Astrocyte (in vitro differentiated cells and primary cell): ENCODE data around the gene SIGLEC8. TPM values are rescaled to one million over a fixed set of nuclear protein-coding genes. Genes with fewer than 3 reads are reported as not detected.
"Not testable (repeated sequence)": the region's sequence is repeated elsewhere in the genome, so short reads cannot be mapped to it uniquely, and the experiment has no call there.

Experiments used
- DNase-seq: peaks from one replicate; pipeline ENCODE4 v3.0.0-alpha.2; 2010; ENCODE audit warnings: low read depth
- FAIRE-seq: peaks from 2 replicates; lab custom pipeline; 2011; peaks lifted over from hg19 to GRCh38; lab: Jason Lieb, UNC
- H2AFZ ChIP-seq: 2 replicates; pipeline ENCODE4 v1.6.0; 2012; ENCODE audit warnings: low read depth, low read length, inconsistent platforms
- H3K27ac ChIP-seq: 2 replicates; pipeline ENCODE4 v1.5.1; 2011; ENCODE audit warnings: low read depth, low read length, inconsistent platforms
- H3K27me3 ChIP-seq: 2 replicates; pipeline ENCODE4 v1.6.0; 2011; ENCODE audit warnings: low read length, inconsistent platforms; ENCODE audit not compliant: insufficient read depth
- H3K36me3 ChIP-seq: 2 replicates; pipeline ENCODE4 v1.5.1; 2011; ENCODE audit warnings: low read length, inconsistent platforms; ENCODE audit not compliant: insufficient read depth
- H3K4me1 ChIP-seq: 2 replicates; pipeline ENCODE4 v1.5.1; 2011; ENCODE audit warnings: low read length, inconsistent platforms; ENCODE audit not compliant: insufficient read depth
- H3K4me2 ChIP-seq: 2 replicates; pipeline ENCODE4 v1.6.0; 2012; ENCODE audit warnings: low read length, inconsistent platforms
- H3K4me3 ChIP-seq: 2 replicates; pipeline ENCODE4 v1.5.1; 2011; ENCODE audit warnings: low read depth, mild to moderate bottlenecking, low read length, inconsistent platforms; ENCODE audit not compliant: insufficient read depth
- H3K79me2 ChIP-seq: 2 replicates; pipeline ENCODE4 v1.6.0; 2012; ENCODE audit warnings: mild to moderate bottlenecking, low read length, inconsistent platforms; ENCODE audit not compliant: insufficient read depth
- H3K9ac ChIP-seq: 2 replicates; pipeline ENCODE4 v1.6.0; 2012; ENCODE audit warnings: mild to moderate bottlenecking, low read length, inconsistent platforms
- H3K9me3 ChIP-seq: 2 replicates; pipeline ENCODE4 v1.5.1; 2012; ENCODE audit warnings: low read depth, mild to moderate bottlenecking, low read length, inconsistent platforms; ENCODE audit not compliant: insufficient read depth
- H4K20me1 ChIP-seq: 2 replicates; pipeline ENCODE4 v1.6.0; 2012; ENCODE audit warnings: low read length, inconsistent platforms; ENCODE audit not compliant: insufficient read depth
- H3K27ac Mint-ChIP-seq: one replicate; pipeline ENCODE4 v1.8.0; 2021; ENCODE audit warnings: mild to moderate bottlenecking, mixed read lengths; ENCODE audit not compliant: unreplicated experiment
- H3K27me3 Mint-ChIP-seq: one replicate; pipeline ENCODE4 v1.8.0; 2021; ENCODE audit warnings: low read depth, mixed read lengths; ENCODE audit not compliant: unreplicated experiment
- H3K36me3 Mint-ChIP-seq: one replicate; pipeline ENCODE4 v1.8.0; 2021; ENCODE audit warnings: low read depth, mixed read lengths; ENCODE audit not compliant: unreplicated experiment
- H3K4me1 Mint-ChIP-seq: one replicate; pipeline ENCODE4 v1.8.0; 2021; ENCODE audit warnings: low read depth, mixed read lengths; ENCODE audit not compliant: unreplicated experiment
- H3K4me3 Mint-ChIP-seq: one replicate; pipeline ENCODE4 v1.8.0; 2021; ENCODE audit warnings: mild to moderate bottlenecking, moderate library complexity, mixed read lengths; ENCODE audit not compliant: unreplicated experiment
- H3K9me3 Mint-ChIP-seq: one replicate; pipeline ENCODE4 v1.8.0; 2021; ENCODE audit warnings: mild to moderate bottlenecking, mixed read lengths; ENCODE audit not compliant: unreplicated experiment
- EZH2 ChIP-seq: IDR thresholded peaks from 2 replicates; pipeline ENCODE4 v1.6.1; 2012; ENCODE audit warnings: mild to moderate bottlenecking, low read length, inconsistent platforms; ENCODE audit not compliant: insufficient read depth
- total RNA-seq: library from RNA; stranded (reverse); gene quantifications from 2 replicates; pipeline ENCODE4 v1.2.1, GENCODE V29; 2021
- TF ChIP-seq, protein P1 (sequence below): IDR thresholded peaks from 2 replicates; pipeline ENCODE4 v1.5.1; 2011; ENCODE audit warnings: low read depth, mild to moderate bottlenecking, inconsistent platforms, low read length, moderate library complexity; ENCODE audit not compliant: insufficient read depth

SIGLEC8 gene
- total RNA-seq, 1 donor from 2014 or later: not detected

DNA sequence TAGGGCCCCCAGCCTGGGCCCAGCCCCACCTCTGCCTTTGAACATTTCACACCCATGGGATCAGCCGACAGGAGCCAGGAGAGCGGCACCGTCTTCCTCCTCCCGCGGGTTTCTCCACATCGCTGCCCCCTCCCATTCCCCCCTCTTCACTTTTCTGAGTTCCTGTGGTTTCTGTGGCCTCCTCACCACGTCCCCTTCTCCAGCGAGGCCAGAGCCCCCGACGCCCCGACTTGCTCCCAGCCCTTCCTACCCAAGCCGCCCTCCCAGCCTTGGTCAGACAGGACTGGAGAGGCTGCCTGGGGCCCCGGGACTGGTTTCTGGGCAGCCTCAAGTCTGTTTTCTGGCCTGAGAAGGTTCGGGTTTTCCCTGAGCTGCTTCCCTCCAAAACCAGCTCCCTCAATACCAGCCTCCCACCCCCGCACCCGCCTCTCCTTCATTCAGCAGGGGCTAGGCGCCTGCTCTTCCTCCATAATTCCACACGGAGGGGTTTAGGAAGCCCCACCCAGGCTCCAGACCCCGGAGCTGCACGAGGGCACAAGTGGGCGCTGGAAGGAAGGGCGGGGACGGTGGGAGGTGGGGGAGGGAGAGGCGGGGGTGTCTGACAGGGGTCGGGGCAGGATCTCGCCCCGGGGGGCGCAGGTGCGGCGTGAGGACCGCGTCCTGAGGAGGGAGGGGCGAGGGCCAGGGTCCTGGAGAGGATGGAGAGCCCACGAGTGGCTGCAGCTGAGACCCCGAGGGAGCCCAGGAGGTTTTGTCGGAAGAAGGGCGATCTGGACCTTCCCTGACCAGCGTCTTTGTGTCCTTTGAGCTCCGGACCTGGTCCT lies 36.8 kb downstream of the SIGLEC8 start:
- Histone ChIP-seq H3K9me3 (no peaks in the 10 kb centered on the region), H2AFZ (no peak overlapping the region), H3K27me3 (no peaks in the 10 kb centered on the region), H4K20me1 (no peaks in the 10 kb centered on the region), H3K9ac (no peak overlapping the region), H3K79me2 (no peaks in the 10 kb centered on the region), H3K4me2 (no peak overlapping the region), H3K27ac (no peak overlapping the region), H3K4me3 (no peak overlapping the region), H3K36me3 (no peaks in the 10 kb centered on the region), H3K4me1 (no peaks in the 10 kb centered on the region)
- Mint-ChIP-seq H3K27me3 (peaks cover 12% of the 10 kb centered on the region), H3K36me3 (no peaks in the 10 kb centered on the region), H3K9me3 (peaks cover 5% of the 10 kb centered on the region), H3K27ac (no peak overlapping the region), H3K4me3 (no peak overlapping the region), H3K4me1 (no peaks in the 10 kb centered on the region)
- FAIRE-seq (no peak), DNase-seq (no peak)
- TF ChIP-seq EZH2: no peak
- TF ChIP-seq, protein P1, sequence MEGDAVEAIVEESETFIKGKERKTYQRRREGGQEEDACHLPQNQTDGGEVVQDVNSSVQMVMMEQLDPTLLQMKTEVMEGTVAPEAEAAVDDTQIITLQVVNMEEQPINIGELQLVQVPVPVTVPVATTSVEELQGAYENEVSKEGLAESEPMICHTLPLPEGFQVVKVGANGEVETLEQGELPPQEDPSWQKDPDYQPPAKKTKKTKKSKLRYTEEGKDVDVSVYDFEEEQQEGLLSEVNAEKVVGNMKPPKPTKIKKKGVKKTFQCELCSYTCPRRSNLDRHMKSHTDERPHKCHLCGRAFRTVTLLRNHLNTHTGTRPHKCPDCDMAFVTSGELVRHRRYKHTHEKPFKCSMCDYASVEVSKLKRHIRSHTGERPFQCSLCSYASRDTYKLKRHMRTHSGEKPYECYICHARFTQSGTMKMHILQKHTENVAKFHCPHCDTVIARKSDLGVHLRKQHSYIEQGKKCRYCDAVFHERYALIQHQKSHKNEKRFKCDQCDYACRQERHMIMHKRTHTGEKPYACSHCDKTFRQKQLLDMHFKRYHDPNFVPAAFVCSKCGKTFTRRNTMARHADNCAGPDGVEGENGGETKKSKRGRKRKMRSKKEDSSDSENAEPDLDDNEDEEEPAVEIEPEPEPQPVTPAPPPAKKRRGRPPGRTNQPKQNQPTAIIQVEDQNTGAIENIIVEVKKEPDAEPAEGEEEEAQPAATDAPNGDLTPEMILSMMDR: no peak

DNA sequence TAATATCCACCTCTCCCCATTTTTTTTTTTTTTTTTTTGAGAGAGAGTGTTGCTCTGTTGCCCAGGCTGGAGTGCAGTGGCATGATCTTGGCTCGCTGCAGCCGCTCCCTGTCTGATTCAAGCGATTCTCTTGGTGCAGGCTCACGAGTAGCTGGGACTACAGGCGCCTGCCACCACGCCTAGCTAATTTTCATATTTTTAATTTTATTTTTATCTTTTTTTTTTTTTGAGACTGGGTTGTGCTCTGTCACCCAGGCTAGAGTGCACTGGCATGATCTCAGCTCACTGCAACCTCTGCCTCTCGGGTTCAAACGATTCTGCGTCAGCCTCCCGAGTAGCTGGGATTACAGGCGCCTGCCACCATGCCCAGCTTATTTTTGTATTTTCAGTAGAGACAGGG lies 37.7 kb downstream of the SIGLEC8 start:
- not testable (repeated sequence) for H3K27ac Mint-ChIP-seq, H4K20me1 ChIP-seq, H3K4me3 ChIP-seq, DNase-seq, H3K9ac ChIP-seq, H3K4me2 ChIP-seq, H3K9me3 Mint-ChIP-seq, H3K4me3 Mint-ChIP-seq, FAIRE-seq, H2AFZ ChIP-seq, H3K4me1 ChIP-seq, H3K4me1 Mint-ChIP-seq, H3K27me3 ChIP-seq, H3K27ac ChIP-seq, H3K36me3 ChIP-seq, H3K79me2 ChIP-seq, H3K9me3 ChIP-seq, H3K36me3 Mint-ChIP-seq
- peaks cover 10% of the 10 kb centered on the region for H3K27me3 Mint-ChIP-seq

DNA sequence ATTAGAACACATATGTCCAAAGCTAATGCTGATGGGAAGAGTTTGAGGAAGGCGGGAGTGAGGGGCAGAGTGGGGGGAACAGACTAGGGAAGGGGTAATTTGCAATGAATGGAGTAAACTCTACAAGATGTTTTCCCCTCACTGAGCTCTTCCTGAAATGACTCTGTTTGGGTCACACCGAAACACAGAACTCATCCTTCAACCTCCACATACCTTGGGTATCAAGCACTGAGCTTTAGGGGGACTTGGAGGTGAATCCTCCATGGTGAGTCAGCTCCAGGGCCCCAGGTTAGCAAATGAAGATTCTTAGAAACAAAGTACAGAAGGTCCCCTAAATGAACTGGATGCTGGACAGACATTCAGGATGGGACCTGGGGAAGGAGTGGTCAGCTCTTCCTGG lies 39.5 kb downstream of the SIGLEC8 start:
- H3K4me3 ChIP-seq: no peak overlapping the region
- FAIRE-seq: no peak
- no peaks in the 10 kb centered on the region for H3K36me3 Mint-ChIP-seq
- no peak overlapping the region for H3K4me2 ChIP-seq
- H3K36me3 ChIP-seq: no peaks in the 10 kb centered on the region
- no peak overlapping the region for H2AFZ ChIP-seq
- peaks cover 10% of the 10 kb centered on the region for H3K27me3 Mint-ChIP-seq
- H3K27ac Mint-ChIP-seq: no peak overlapping the region
- no peaks in the 10 kb centered on the region for H3K4me1 Mint-ChIP-seq
- no peak overlapping the region for H3K9ac ChIP-seq
- H3K9me3 Mint-ChIP-seq: peaks cover 5% of the 10 kb centered on the region
- no peak overlapping the region for H3K4me3 Mint-ChIP-seq
- no peaks in the 10 kb centered on the region for H3K9me3 ChIP-seq
- no peaks in the 10 kb centered on the region for H3K4me1 ChIP-seq
- no peak for DNase-seq
- no peaks in the 10 kb centered on the region for H4K20me1 ChIP-seq
- TF ChIP-seq EZH2: no peak
- TF ChIP-seq, protein P1: no peak
- H3K27ac ChIP-seq: no peak overlapping the region
- H3K27me3 ChIP-seq: no peaks in the 10 kb centered on the region
- H3K79me2 ChIP-seq: no peaks in the 10 kb centered on the region
